Parathyroid adenoma (tissue), 2 donors: ENCODE results near the gene PRKD2.

Experiments
- H2AFZ ChIP-seq: fragments of 300-600 bp; sonication (generic); one replicate; pipeline ENCODE4 v1.7.0; 2017; ENCODE audit warnings: antibody characterized with exemption, mild to moderate bottlenecking
- H3K27ac ChIP-seq: fragments of 300-600 bp; sonication (generic); one replicate; pipeline ENCODE4 v1.7.0; 2017
- H3K27me3 ChIP-seq: fragments of 300-600 bp; sonication (generic); one replicate; pipeline ENCODE4 v1.7.0; 2017; ENCODE audit warnings: low read length; ENCODE audit not compliant: control insufficient read depth, insufficient read depth
- H3K36me3 ChIP-seq: fragments of 300-600 bp; sonication (generic); one replicate; pipeline ENCODE4 v1.7.0; 2017; ENCODE audit warnings: low read length; ENCODE audit not compliant: control insufficient read depth, insufficient read depth
- H3K4me1 ChIP-seq: fragments of 300-600 bp; sonication (generic); one replicate; pipeline ENCODE4 v1.7.0; 2017; ENCODE audit warnings: control low read depth
- H3K4me2 ChIP-seq: fragments of 300-600 bp; sonication (generic); one replicate; pipeline ENCODE4 v1.7.0; 2017; ENCODE audit warnings: low read length
- H3K4me3 ChIP-seq: fragments of 300-600 bp; sonication (generic); one replicate; pipeline ENCODE4 v1.7.0; 2017; ENCODE audit warnings: low read depth, low read length
- H3K79me2 ChIP-seq: fragments of 300-600 bp; sonication (generic); one replicate; pipeline ENCODE4 v1.7.0; 2017; ENCODE audit warnings: control low read depth
- H3K9ac ChIP-seq: fragments of 300-600 bp; sonication (generic); one replicate; pipeline ENCODE4 v1.7.0; 2017; ENCODE audit warnings: mild to moderate bottlenecking
- H3K9me3 ChIP-seq: fragments of 300-600 bp; sonication (generic); one replicate; pipeline ENCODE4 v1.7.0; 2017; ENCODE audit warnings: low read length; ENCODE audit not compliant: control insufficient read depth
- CTCF ChIP-seq: fragments of 300-600 bp; sonication (generic); IDR thresholded peaks from one replicate; pipeline ENCODE4 v1.7.0; 2017; ENCODE audit warnings: antibody characterized with exemption, mild to moderate bottlenecking
- donor health status: primary hyperparathyroidism.

The PRKD2 gene

GRCh38 chr19:46639358-46640182 is 77.3 kb downstream of the PRKD2 start:
- Histone ChIP-seq H2AFZ (peak overlapping the region; percentile 80), H3K4me1 (peaks cover 2% of the 10 kb centered on the region), H3K9ac (no peak overlapping the region), H3K9me3 (no peaks in the 10 kb centered on the region), H3K27me3 (no peaks in the 10 kb centered on the region), H3K4me2 (peak overlapping the region; percentile 66), H3K36me3 (no peaks in the 10 kb centered on the region), H3K79me2 (no peaks in the 10 kb centered on the region), H3K4me3 (peak overlapping the region; percentile 43), H3K27ac (no peak overlapping the region)
- no peak for TF ChIP-seq CTCF

- no peak for TF ChIP-seq CTCF
- H3K4me3 ChIP-seq = no peak overlapping the region
- H3K9me3 ChIP-seq = no peaks in the 10 kb centered on the region
- H3K9ac ChIP-seq = no peak overlapping the region
- no peak overlapping the region for H3K27ac ChIP-seq
- H2AFZ ChIP-seq = no peak overlapping the region
- peaks cover 6% of the 10 kb centered on the region for H3K4me1 ChIP-seq
- no peak overlapping the region for H3K4me2 ChIP-seq
- H3K27me3 ChIP-seq = no peaks in the 10 kb centered on the region
- no peaks in the 10 kb centered on the region for H3K36me3 ChIP-seq
- no peaks in the 10 kb centered on the region for H3K79me2 ChIP-seq
Measured at GRCh38 chr19:46637224-46637623, 79.7 kb downstream of the PRKD2 start.

- H3K9ac ChIP-seq = no peak within 1 kb of the TSS
- H2AFZ ChIP-seq = no peak within 1 kb of the TSS
- no peak within 1 kb of the TSS for H3K27ac ChIP-seq
Measured at GRCh38 chr19:46635920-46636761, 80.8 kb downstream of the PRKD2 start, which contains the start of gene GNG8. TSS of gene GNG8 (minus strand) at chr19:46636202. CDS start at chr19:46634682, 1,520 bp downstream.

GRCh38 chr19:46634656-46635218 is 82.2 kb downstream of the PRKD2 start:
- H3K79me2 ChIP-seq = no peaks in the 10 kb centered on the region
- TF ChIP-seq CTCF = no peak
- peaks cover 6% of the 10 kb centered on the region for H3K4me1 ChIP-seq
- H3K9ac ChIP-seq = no peak overlapping the region
- H3K36me3 ChIP-seq = no peaks in the 10 kb centered on the region
- no peaks in the 10 kb centered on the region for H3K9me3 ChIP-seq
- no peaks in the 10 kb centered on the region for H3K27me3 ChIP-seq
- no peak overlapping the region for H2AFZ ChIP-seq
- H3K27ac ChIP-seq = no peak overlapping the region
- peak overlapping the region; percentile 73 for H3K4me2 ChIP-seq
- peak overlapping the region; percentile 26 for H3K4me3 ChIP-seq

More at GRCh38 chr19:46635920-46636761, 80.8 kb downstream of the PRKD2 start, which contains the start of gene GNG8:
- Histone ChIP-seq H3K9me3 (no peaks in the 10 kb centered on the region), H3K36me3 (no peaks in the 10 kb centered on the region), H3K27me3 (no peaks in the 10 kb centered on the region), H3K4me3 (no peak within 1 kb of the TSS), H3K79me2 (no peaks in the 10 kb centered on the region), H3K4me2 (no peak within 1 kb of the TSS), H3K4me1 (peaks cover 6% of the 10 kb centered on the region)
- TF ChIP-seq CTCF = no peak
